ENCODE data around the gene IQCK. TPM values are rescaled to one million over a fixed set of nuclear protein-coding genes. Genes with fewer than 3 reads are reported as not detected.

IQCK gene
- total and polyA plus RNA-seq, 2 donors (not counting 3 experiments of a cell fraction or from before 2014, with no cell fraction given) = 17.2 to 18.1 TPM

DNA sequence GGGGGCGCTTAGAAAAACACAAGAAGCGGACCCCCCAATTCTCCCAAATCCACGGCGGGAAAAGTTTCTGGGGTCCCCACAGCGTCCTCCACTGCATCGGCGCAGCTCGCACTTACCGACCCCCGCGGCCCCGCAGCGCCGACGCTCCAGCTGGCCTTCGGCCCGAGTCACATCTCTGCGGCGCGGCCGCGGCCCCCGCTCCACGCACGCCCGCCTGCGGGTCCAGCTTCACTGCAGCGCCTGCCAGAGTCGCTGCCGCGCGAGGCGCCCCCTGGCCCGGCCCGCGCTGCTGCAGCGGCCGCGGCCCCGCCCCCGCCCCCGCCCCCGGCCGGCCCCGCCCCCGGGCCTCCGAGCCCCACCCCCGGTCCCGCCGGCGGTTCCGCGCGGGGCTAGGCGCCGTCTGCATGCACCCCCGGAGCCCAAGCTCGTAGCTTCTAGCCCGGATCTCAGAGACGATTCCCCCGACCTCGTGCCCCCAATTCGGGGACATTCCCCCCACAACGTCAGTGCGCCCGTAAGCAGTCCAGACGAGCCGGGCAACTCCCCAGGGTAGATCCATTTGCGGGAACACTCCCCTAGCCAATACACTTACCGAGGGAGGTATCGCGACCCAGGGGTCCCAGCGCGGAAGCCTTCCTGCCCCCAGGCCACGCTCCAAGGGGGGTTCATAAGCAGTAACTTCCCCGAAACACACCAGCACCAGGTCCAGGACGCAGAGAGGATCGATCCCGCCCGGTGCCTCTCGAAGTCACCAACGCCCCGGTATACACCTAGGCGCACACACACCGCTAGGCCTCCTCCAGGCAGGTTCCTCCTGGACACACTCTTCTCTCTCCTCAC, 166.8 kb downstream of the IQCK start, which contains the start of gene GPRC5B:
TSS of gene GPRC5B (minus strand) at position 238 of the 840 bp plus-strand sequence. CDS start 12,003 bp downstream, outside the sequence.
- CTCF ChIA-PET = interaction anchor here (0.6 to 8.5 kb wide), 21 partner anchors 14 to 301 kb away, joined by 3 to 251 read pairs (median 3); partner anchors contain the start of genes IQCK and KNOP1
- no peaks in the 10 kb centered on the region for H3K9me1 ChIP-seq (replicated peaks; ENCODE audit: control insufficient read depth, extremely low read depth, insufficient read depth, low read length)
- H3K9ac ChIP-seq (replicated peaks; ENCODE audit: extremely low read depth, insufficient read depth, low read length) = no peak within 1 kb of the TSS
- peak within 1 kb of the TSS; percentile 97 for H2AFZ ChIP-seq (ENCODE audit: low read depth, low read length)
- no peaks in the 10 kb centered on the region for H3K36me3 ChIP-seq (ENCODE audit: control insufficient read depth in 2 of 2, extremely low read depth in 1 of 2, insufficient read depth in 2 of 2, low read length in 2 of 2)
- intact Hi-C loops (cut with micrococcal nuclease) = loop anchor here (5.0 kb wide), 1 partner anchor 363 kb away; the partner anchor contains the start of genes CCP110 and GDE1
- no peaks in the 10 kb centered on the region for H3K79me2 ChIP-seq (ENCODE audit: control insufficient read depth, insufficient read depth, low read length)
- FAIRE-seq = no peak
- H4K20me1 ChIP-seq (replicated peaks; ENCODE audit: control insufficient read depth, extremely low read depth, insufficient read depth, low read length) = no peaks in the 10 kb centered on the region
- peak within 1 kb of the TSS; percentile 87 for H3K4me2 ChIP-seq (ENCODE audit: insufficient read depth, low read length)
- H3K27me3 ChIP-seq (ENCODE audit: control insufficient read depth in 2 of 2, insufficient read depth in 2 of 2, low read length in 2 of 2) = peaks cover 1 to 12% of the 10 kb centered on the region in 2 experiments
- H3K4me3 ChIP-seq (replicated peaks in 1 of 3; ENCODE audit: insufficient read depth in 1 of 3, low read depth in 1 of 3, low read length in 3 of 3) = peak within 1 kb of the TSS; percentile 44 to 83 (median 53)
- dilution Hi-C loops (cut with MboI; ENCODE audit: extremely low pct_ligation_motif_present, low sequenced_read_pairs) = no loop called here
- H3K4me1 ChIP-seq (ENCODE audit: control insufficient read depth, extremely low read depth, insufficient read depth, low read length) = peaks cover 21% of the 10 kb centered on the region
- TF ChIP-seq MYC (IDR thresholded peaks at IDR 0.05; ENCODE audit: low read depth, low read length) (no peak), GATA2 (IDR thresholded peaks at IDR 0.05; ENCODE audit: insufficient read depth, insufficient read length, low read depth, low read length) (no peak), FOS (IDR thresholded peaks at IDR 0.05; ENCODE audit: borderline replicate concordance, insufficient read depth, low read length) (no peak), POLR2A (IDR thresholded peaks at IDR 0.05; ENCODE audit: low read depth, low read length) (no peak), EZH2 (IDR thresholded peaks at IDR 0.05; ENCODE audit: borderline replicate concordance, low read depth, low read length, severe bottlenecking) (no peak), CTCF (IDR thresholded peaks at IDR 0.05; ENCODE audit: extremely low read depth in 1 of 2, insufficient read depth in 1 of 2, low read depth in 1 of 2, low read length in 2 of 2) (peak in 1 of 2 donors; percentile 27), POLR2AphosphoS5 (IDR thresholded peaks at IDR 0.05; ENCODE audit: insufficient read depth, low read depth, low read length) (peak; percentile 38), JUN (IDR thresholded peaks at IDR 0.05; ENCODE audit: borderline replicate concordance, insufficient read depth, insufficient read length, low read depth) (no peak)
- TF ChIP-seq, protein P1, sequence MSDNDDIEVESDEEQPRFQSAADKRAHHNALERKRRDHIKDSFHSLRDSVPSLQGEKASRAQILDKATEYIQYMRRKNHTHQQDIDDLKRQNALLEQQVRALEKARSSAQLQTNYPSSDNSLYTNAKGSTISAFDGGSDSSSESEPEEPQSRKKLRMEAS (IDR thresholded peaks at IDR 0.05; ENCODE audit: insufficient read depth, insufficient read length) = no peak
- peak; percentile 53 for DNase-seq (ENCODE audit: low read depth, low spot score)
- no peaks in the 10 kb centered on the region for H3K9me3 ChIP-seq (replicated peaks; ENCODE audit: control insufficient read depth, insufficient read depth, low read length)
- POLR2A ChIA-PET = no interaction called here
- H3K27ac ChIP-seq (ENCODE audit: insufficient read depth, low read depth, low read length) = no peak within 1 kb of the TSS
- BruUV-seq (replicated peaks) = no TSS peak

Data from endothelial cell of umbilical vein (primary cell).